ENCODE results near the gene ADAM12.

DNA sequence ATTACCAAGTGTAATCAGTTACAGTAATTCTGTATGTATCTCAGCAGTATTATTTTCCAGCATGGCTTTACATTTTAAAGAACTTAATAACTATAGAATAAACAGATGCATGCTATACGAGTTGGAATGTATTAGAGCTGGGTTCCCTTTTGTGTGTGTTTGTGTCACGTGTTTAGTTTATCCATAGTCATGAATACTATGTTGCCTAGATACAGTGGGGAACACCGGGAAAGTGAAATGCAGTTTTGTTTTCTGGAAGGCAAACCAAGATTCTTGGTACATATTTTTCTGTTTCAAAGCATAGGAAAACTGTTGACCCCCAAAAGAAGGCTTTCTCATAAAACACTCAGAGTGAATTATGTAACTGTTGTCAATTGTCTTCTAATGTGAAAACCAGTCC is 372.9 kb downstream of the ADAM12 start:
- TF ChIP-seq POLR2A (IDR thresholded peaks at IDR 0.05): no peak
- TF ChIP-seq, protein P1, sequence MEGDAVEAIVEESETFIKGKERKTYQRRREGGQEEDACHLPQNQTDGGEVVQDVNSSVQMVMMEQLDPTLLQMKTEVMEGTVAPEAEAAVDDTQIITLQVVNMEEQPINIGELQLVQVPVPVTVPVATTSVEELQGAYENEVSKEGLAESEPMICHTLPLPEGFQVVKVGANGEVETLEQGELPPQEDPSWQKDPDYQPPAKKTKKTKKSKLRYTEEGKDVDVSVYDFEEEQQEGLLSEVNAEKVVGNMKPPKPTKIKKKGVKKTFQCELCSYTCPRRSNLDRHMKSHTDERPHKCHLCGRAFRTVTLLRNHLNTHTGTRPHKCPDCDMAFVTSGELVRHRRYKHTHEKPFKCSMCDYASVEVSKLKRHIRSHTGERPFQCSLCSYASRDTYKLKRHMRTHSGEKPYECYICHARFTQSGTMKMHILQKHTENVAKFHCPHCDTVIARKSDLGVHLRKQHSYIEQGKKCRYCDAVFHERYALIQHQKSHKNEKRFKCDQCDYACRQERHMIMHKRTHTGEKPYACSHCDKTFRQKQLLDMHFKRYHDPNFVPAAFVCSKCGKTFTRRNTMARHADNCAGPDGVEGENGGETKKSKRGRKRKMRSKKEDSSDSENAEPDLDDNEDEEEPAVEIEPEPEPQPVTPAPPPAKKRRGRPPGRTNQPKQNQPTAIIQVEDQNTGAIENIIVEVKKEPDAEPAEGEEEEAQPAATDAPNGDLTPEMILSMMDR (IDR thresholded peaks at IDR 0.05): no peak
